Sigmoid colon (tissue), 4 donors: ENCODE measurements around the gene NACC1.

Experiments
- CTCF ChIP-seq, 4 experiments: fragments of 450-650 bp in 3 of 4; fragments of 200-600 bp in 1 of 4; IDR thresholded peaks; one replicate each; pipeline ENCODE4 v1.5.1; 2016 to 2019; ENCODE audit warnings: antibody characterized with exemption in 4 of 4, mild to moderate bottlenecking in 3 of 4, moderate library complexity in 2 of 4
- EP300 ChIP-seq, 4 donors: sonication (generic); formaldehyde crosslinking; IDR thresholded peaks; one replicate each; pipeline ENCODE4 v1.6.1; 2017; ENCODE audit warnings: antibody characterized with exemption in 4 of 4
- POLR2A ChIP-seq, 2 donors: fragments of 450-650 bp; IDR thresholded peaks; one replicate each; pipeline ENCODE4 v1.6.1; 2016; ENCODE audit warnings: antibody characterized with exemption in 2 of 2, mild to moderate bottlenecking in 2 of 2, moderate library complexity in 2 of 2
- POLR2AphosphoS5 ChIP-seq, 4 donors: sonication (generic); formaldehyde crosslinking; IDR thresholded peaks; one replicate each; pipeline ENCODE4 v1.6.1; 2017; ENCODE audit warnings: antibody characterized with exemption in 4 of 4

- TF ChIP-seq CTCF (IDR thresholded peaks at IDR 0.05) (no peak), POLR2A (IDR thresholded peaks at IDR 0.05) (no peak), EP300 (IDR thresholded peaks at IDR 0.05) (no peak), POLR2AphosphoS5 (IDR thresholded peaks at IDR 0.05) (peak in 2 of 4 donors; percentile 3 to 22)
Observed at GRCh38 chr19:13154911-13155471, 36.9 kb downstream of the NACC1 start.
